ENCODE results near the gene TTC3. TPM values are rescaled to one million over a fixed set of nuclear protein-coding genes. Genes with fewer than 3 reads are reported as not detected.
A peak's percentile ranks its signal among the peaks of the same experiment; 100 is the strongest.

Gene TTC3
- total RNA-seq, 1 experiment from 2014 or later: 29.0 TPM

- peak; percentile 65 for DNase-seq (ENCODE audit: low spot score)
- Mint-ChIP-seq H3K9me3 (no peaks in the 10 kb centered on the region), H3K27me3 (ENCODE audit: low read depth) (no peaks in the 10 kb centered on the region), H3K36me3 (peaks cover 2% of the 10 kb centered on the region; the same call in 1 of the 2 replicates), H3K27ac (peak overlapping the region; percentile 48; the same call in 1 of the 2 replicates), H3K4me3 (no peak overlapping the region), H3K4me1 (peaks cover 14% of the 10 kb centered on the region)
- ChIA-PET POLR2A (no interaction called here), CTCF (no interaction called here)
- peak; percentile 99 for ATAC-seq
- TF ChIP-seq FOXK1 (CRISPR knock-in tag; IDR thresholded peaks at IDR 0.05): no peak
- TF ChIP-seq GRHL2 (CRISPR knock-in tag; IDR thresholded peaks at IDR 0.05; ENCODE audit: insufficient replicate concordance, severe bottlenecking): no peak
- no peak for TF ChIP-seq FOXP1 (CRISPR knock-in tag; IDR thresholded peaks at IDR 0.05; ENCODE audit: borderline replicate concordance)
- TF ChIP-seq NR2C2 (CRISPR knock-in tag; IDR thresholded peaks at IDR 0.05): no peak
- TF ChIP-seq PRDM15 (CRISPR knock-in tag; IDR thresholded peaks at IDR 0.05): no peak
- TF ChIP-seq TCF7 (CRISPR knock-in tag; IDR thresholded peaks at IDR 0.05; ENCODE audit: low read depth): no peak
- no peak for TF ChIP-seq USF1 (CRISPR knock-in tag; IDR thresholded peaks at IDR 0.05)
- no peak for TF ChIP-seq MAX (CRISPR knock-in tag; IDR thresholded peaks at IDR 0.05)
- TF ChIP-seq AFF4 (CRISPR knock-in tag; IDR thresholded peaks at IDR 0.05; ENCODE audit: borderline replicate concordance): no peak
- TF ChIP-seq HMGXB4 (CRISPR knock-in tag; IDR thresholded peaks at IDR 0.05): no peak
- TF ChIP-seq RELA (CRISPR knock-in tag; IDR thresholded peaks at IDR 0.05; ENCODE audit: borderline replicate concordance): no peak
Observed at GRCh38 chr21:37193006-37193405, 120.0 kb downstream of the TTC3 start.

- Mint-ChIP-seq H3K9me3 (no peaks in the 10 kb centered on the region), H3K4me3 (no peak overlapping the region), H3K27me3 (ENCODE audit: low read depth) (no peaks in the 10 kb centered on the region), H3K36me3 (peaks cover 6% of the 10 kb centered on the region; the same call in 1 of the 2 replicates), H3K4me1 (peaks cover 14% of the 10 kb centered on the region), H3K27ac (no peak overlapping the region)
- ATAC-seq (no peak; the same call in 1 of the 2 replicates), DNase-seq (ENCODE audit: low spot score) (no peak)
- ChIA-PET POLR2A (no interaction called here), CTCF (no interaction called here)
- TF ChIP-seq CREB1 (CRISPR knock-in tag; IDR thresholded peaks at IDR 0.05): no peak
- no peak for TF ChIP-seq ZNF317 (CRISPR knock-in tag; IDR thresholded peaks at IDR 0.05; ENCODE audit: borderline replicate concordance, low read depth)
- TF ChIP-seq E2F1 (CRISPR knock-in tag; IDR thresholded peaks at IDR 0.05): no peak
- TF ChIP-seq ZNF512 (CRISPR knock-in tag; IDR thresholded peaks at IDR 0.05; ENCODE audit: borderline replicate concordance): no peak
- TF ChIP-seq E2F5 (CRISPR knock-in tag; IDR thresholded peaks at IDR 0.05): no peak
Observed at GRCh38 chr21:37193676-37194075, 120.6 kb downstream of the TTC3 start.

Measured in WTC11 (cell line).